ENCODE measurements around the gene KCNQ5. TPM values are rescaled to one million over a fixed set of nuclear protein-coding genes. Genes with fewer than 3 reads are reported as not detected.

The KCNQ5 gene
- polyA plus RNA-seq, 4 donors: 0.24 to 0.41 (median 0.32) TPM

GRCh38 chr6:72826744-72827438, 205.0 kb downstream of the KCNQ5 start:
- no peak for DNase-seq (ENCODE audit: low read depth in 4 of 4, low spot score in 3 of 4)

GRCh38 chr6:72828904-72829303, 207.0 kb downstream of the KCNQ5 start:
- DNase-seq (ENCODE audit: low read depth in 4 of 4, low spot score in 3 of 4): no peak

GRCh38 chr6:72832271-72832670, 210.4 kb downstream of the KCNQ5 start:
- DNase-seq (ENCODE audit: low read depth in 4 of 4, low spot score in 3 of 4): no peak

- no peak for DNase-seq (ENCODE audit: low read depth in 4 of 4, low spot score in 3 of 4)
Observed at GRCh38 chr6:72835749-72836148, 213.9 kb downstream of the KCNQ5 start.

- DNase-seq (ENCODE audit: low read depth in 4 of 4, low spot score in 3 of 4): no peak
Observed at GRCh38 chr6:72836971-72837370, 215.1 kb downstream of the KCNQ5 start.

- DNase-seq (ENCODE audit: low read depth in 4 of 4, low spot score in 3 of 4): no peak
Observed at GRCh38 chr6:72841195-72841594, 219.3 kb downstream of the KCNQ5 start.

GRCh38 chr6:72842140-72842539, 220.3 kb downstream of the KCNQ5 start:
- no peak for DNase-seq (ENCODE audit: low read depth in 4 of 4, low spot score in 3 of 4)

- DNase-seq (ENCODE audit: low read depth in 4 of 4, low spot score in 3 of 4): no peak
Observed at GRCh38 chr6:72844614-72845013, 222.8 kb downstream of the KCNQ5 start.

- DNase-seq (ENCODE audit: low read depth in 4 of 4, low spot score in 3 of 4): no peak
Observed at GRCh38 chr6:72849346-72849745, 227.5 kb downstream of the KCNQ5 start.

- no peak for DNase-seq (ENCODE audit: low read depth in 4 of 4, low spot score in 3 of 4)
Observed at GRCh38 chr6:72850040-72850439, 228.2 kb downstream of the KCNQ5 start.

- DNase-seq (ENCODE audit: low read depth in 4 of 4, low spot score in 3 of 4): no peak
Observed at GRCh38 chr6:72850469-72850868, 228.6 kb downstream of the KCNQ5 start.

GRCh38 chr6:72855471-72855870, 233.6 kb downstream of the KCNQ5 start:
- no peak for DNase-seq (ENCODE audit: low read depth in 4 of 4, low spot score in 3 of 4)

GRCh38 chr6:72856801-72857200, 234.9 kb downstream of the KCNQ5 start:
- no peak for DNase-seq (ENCODE audit: low read depth in 4 of 4, low spot score in 3 of 4)

GRCh38 chr6:72857791-72858585, 236.1 kb downstream of the KCNQ5 start:
- no peak for DNase-seq (ENCODE audit: low read depth in 4 of 4, low spot score in 3 of 4)

- no peak for DNase-seq (ENCODE audit: low read depth in 4 of 4, low spot score in 3 of 4)
Observed at GRCh38 chr6:72861059-72861458, 239.2 kb downstream of the KCNQ5 start.

- no peak for DNase-seq (ENCODE audit: low read depth in 4 of 4, low spot score in 3 of 4)
Observed at GRCh38 chr6:72861935-72862432, 240.1 kb downstream of the KCNQ5 start.

GRCh38 chr6:72863131-72863530, 241.3 kb downstream of the KCNQ5 start:
- no peak for DNase-seq (ENCODE audit: low read depth in 4 of 4, low spot score in 3 of 4)

- DNase-seq (ENCODE audit: low read depth in 4 of 4, low spot score in 3 of 4): no peak
Observed at GRCh38 chr6:72864236-72864635, 242.4 kb downstream of the KCNQ5 start.

- DNase-seq (ENCODE audit: low read depth in 4 of 4, low spot score in 3 of 4): no peak
Observed at GRCh38 chr6:72864799-72865198, 242.9 kb downstream of the KCNQ5 start.

- no peak for DNase-seq (ENCODE audit: low read depth in 4 of 4, low spot score in 3 of 4)
Observed at GRCh38 chr6:72865467-72865866, 243.6 kb downstream of the KCNQ5 start.

- no peak for DNase-seq (ENCODE audit: low read depth in 4 of 4, low spot score in 3 of 4)
Observed at GRCh38 chr6:72869621-72870020, 247.8 kb downstream of the KCNQ5 start.

GRCh38 chr6:72873433-72873832, 251.6 kb downstream of the KCNQ5 start:
- no peak for DNase-seq (ENCODE audit: low read depth in 4 of 4, low spot score in 3 of 4)

Data from right renal pelvis (tissue), 4 donors.